Activated T-helper 1 cell treated with Interleukin-2 at 50 U/mL for 16 hours (primary cell): ENCODE results near the gene TEX9.

Experiments
- DNase-seq: peaks from one replicate; pipeline ENCODE4 v3.0.0-alpha.2; 2020; ENCODE audit warnings: low read depth

The TEX9 gene

DNA sequence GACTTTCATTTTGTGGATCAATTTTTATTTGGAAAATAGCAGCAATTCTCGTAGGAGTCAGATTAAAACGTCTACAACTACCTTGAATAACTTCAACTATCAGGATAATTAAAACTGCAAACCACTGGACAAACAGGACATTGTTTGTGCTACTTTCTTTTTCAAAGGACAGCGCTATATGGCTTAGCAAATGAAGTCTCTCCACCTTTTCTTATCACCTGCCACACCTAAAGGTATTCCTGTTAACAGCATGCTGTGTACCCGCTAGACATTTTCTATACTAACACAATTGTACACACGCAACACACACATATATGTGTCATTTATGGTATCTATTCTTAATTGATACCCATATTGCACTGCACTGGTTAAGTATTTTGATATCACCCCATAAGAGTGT lies 80.5 kb downstream of the TEX9 start:
- no peak for DNase-seq

DNA sequence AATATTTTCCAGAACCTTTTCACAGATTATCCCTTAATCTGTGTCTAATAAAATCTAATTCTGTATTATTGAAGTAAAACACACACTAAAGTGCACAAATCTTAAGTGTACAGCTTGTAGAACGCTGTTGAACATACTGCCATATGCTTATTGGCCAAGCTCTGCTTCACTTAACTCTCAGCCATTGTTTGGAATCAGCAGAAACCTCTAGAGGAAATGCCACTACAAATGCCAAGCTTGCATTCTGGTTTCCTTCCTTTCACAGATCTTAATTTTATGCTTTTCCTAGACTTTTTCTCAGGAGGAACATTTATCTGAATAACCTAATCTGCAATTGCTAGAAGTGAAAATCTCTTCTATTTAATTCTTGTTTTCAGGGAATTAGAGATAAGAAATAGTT lies 89.6 kb downstream of the TEX9 start:
- DNase-seq: no peak

DNA sequence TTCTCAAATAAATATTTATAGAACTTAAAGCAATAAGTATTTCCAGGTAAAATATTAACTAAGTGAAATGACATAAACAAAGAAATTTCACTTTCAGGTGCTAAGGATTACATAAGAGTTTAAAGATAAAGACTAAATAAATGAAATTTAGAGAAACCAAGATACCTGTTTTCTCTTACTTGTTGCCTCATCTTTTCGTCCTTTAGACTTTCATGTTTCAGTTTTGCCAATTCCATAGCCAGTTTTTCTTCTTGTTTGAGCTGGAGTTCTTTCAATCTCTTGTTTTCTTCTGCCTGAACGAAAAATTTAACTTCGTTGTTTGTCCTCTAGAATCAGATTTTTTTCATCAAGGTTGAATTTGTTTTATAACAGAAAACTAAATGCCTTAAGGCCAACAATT lies 91.0 kb downstream of the TEX9 start:
- no peak for DNase-seq

DNA sequence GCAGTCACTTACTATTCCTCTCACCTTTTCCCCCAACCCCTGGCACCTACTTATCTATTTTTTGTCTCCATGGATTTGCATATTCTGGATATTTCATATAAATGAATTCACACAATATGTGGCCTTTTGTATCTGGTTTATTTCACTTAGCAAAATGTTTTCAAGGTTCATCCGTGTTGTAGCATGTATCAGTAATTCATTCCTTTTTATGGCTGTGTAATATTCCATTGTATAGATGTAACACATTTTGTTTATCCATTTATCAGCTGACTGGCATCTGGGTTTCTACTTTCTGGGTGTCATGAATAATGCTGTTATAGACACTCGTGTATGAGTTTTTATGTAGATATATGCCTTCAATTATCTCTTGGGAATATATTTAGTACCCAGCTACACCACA lies 93.9 kb downstream of the TEX9 start:
- DNase-seq: no peak

DNA sequence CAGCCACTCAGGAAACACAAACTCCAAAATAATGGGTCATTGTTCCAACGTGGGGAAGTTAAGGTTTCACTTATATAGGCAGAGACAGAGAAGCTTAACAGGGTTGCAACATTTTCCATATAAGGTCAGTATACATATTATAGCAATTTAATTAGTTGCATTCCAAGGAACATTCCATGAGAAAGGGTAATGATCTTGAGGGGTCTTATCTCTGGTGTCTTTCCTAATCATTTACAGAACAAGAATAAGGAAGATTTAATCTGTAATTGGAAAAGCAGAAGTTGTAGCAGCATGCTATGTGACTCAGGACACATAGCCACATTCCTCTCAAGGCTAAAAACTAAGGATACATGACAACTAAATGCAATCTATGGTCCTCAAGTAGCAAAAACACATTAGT lies 94.8 kb downstream of the TEX9 start:
- DNase-seq: no peak

DNA sequence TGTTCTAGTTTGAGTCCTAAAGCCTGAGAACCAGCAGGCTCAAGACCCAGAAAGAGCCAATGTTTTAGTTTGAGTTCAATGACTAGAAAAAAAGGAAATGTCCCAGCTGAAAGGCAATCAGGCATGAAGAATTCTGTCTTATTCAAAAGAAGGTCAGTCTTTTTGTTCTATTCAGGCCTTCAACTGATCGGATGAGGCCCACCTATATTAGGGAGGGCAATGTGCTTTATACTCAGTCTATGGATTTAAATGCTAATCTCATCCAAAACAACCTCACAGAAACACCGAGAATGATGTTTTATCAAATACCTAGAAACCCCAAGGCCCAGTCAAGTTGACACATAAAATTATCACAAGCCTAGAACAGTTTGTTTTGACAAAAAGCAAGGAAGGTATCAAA lies 95.7 kb downstream of the TEX9 start:
- DNase-seq: no peak

DNA sequence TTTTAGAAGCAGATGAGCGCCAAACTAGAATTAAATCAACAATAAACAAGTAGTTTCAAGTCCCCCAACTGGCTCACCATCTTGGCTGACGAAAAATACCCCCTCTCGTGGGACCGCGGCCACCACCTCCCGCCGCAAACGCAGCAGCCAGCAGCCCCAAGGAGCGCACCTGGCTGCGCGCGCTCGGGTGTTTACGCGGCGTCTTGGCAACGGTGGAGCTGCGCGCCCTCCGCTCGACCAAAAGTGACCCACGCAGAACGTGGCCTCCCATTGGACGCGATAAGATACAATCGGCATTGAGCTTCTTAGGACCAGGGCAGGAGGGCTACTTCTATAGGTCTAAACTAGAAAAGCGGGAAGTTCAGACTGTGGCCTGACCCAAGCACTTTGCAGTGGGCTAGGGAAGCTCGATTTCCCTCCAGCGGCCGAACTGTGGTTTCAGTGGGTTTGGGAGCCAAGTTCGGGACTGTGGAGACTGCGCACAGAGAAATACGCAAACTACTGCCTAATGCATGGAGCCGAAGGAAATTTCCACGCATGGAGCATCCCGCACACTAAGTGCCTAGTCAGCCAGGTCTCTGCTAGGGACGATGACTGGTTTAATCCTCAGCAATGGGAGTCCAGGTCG lies 99.8 kb downstream of the TEX9 start, which contains the start of gene MNS1:
TSS of gene MNS1 (minus strand) at position 245 of the 628 bp plus-strand sequence. CDS start at position 80, 165 bp downstream.
- DNase-seq: peak; percentile 2

DNA sequence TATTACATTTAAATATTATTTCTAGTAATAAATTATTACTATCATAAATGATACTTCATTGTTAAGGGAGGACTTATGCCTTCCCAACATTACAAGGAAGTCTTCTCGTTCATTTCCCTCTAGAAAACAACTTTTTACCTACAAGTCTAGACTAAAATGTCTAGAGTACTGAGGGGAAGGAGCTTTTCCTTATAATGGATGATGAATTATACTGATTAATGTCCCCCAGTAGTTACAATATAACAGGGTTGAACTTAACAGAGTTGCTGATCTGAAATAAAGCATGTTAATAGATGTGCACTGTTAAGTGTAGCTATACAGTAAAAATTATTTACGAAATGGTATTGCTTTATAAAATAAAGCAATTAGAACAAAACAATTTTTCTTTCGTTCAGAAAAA lies 102.4 kb downstream of the TEX9 start:
- DNase-seq: no peak

DNA sequence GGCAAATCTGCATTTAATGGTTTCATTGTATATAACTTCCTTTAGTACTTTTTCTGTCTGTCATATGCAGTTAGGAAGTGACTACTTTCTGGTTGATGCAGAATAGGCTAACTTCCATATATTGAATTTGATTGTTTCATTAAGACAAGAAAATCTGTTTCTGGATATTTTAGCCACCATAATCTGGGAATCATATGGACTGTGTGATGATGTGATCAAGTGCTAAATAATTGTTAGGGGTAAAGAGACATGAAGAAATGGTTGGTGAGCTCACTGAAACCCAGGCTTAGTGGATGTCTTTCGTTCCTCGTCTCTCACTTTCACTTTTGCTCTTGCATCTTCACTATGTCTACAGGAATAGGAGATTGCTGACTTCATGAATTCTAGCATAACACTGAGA lies 103.2 kb downstream of the TEX9 start:
- DNase-seq: no peak

DNA sequence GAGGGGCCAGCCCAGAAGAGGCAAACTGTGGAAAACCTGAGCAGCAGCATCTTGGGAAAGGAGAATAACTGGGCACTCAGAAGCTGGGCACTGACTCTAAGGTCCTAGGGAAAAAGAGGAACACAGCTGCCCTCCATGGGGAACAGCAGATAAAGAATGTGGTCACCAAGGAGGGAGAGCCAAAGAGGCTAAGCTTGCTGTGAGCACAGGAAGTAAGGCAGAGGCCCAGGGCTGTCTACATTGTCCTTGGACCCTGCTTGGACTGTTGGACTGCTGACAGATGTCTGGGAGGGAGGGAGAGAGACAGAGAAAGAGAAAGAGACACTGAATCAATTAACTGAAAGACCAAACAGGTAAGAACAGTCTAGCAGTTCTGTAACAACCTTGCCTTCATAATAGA lies 104.3 kb downstream of the TEX9 start:
- no peak for DNase-seq

DNA sequence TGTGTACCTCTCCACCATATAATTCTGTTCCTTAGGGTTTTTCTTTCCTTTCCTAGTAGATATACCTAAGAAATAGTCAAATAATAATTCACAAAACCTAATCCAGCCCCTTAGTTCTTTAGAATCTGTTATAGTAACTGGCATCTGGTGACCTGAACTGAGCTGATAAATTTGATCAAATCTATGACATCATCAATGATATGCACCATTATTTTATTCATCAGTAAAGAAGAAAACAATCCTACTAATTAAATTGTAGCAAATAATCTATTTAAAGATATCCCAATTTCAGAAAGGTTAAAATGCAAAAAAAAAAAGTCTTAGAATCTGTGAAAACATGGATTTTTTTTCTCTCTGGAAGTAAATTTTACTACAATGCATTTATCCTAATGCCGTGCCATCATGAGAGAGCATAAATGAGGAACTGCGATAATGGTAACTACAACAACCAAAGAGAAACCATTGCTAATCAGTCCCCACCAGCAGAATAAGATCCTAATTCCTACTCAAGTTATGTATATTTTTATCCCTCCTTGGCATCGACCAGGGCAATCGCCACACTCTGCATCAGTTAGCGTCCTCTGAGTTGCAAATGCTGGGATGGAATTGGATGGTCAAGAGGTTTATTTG lies 106.3 kb downstream of the TEX9 start:
- no peak for DNase-seq

DNA sequence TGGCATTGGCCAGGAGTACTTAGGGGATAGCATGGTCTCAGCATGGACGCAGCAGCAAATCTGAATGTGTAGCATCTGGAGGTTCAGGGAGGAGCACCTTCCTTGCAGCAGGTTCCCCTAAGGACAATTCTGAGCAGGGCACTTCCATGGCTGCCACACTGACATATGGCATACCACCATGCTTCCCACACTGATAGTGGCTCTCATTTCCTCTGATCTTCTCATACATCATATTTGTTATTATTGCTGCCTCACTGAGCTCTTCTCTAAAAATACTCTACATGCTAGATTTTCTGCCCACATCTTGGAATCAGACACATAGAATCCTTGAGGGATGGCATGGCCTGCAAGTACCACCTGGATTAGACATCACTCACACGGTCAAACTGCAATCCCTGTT lies 107.1 kb downstream of the TEX9 start:
- no peak for DNase-seq

DNA sequence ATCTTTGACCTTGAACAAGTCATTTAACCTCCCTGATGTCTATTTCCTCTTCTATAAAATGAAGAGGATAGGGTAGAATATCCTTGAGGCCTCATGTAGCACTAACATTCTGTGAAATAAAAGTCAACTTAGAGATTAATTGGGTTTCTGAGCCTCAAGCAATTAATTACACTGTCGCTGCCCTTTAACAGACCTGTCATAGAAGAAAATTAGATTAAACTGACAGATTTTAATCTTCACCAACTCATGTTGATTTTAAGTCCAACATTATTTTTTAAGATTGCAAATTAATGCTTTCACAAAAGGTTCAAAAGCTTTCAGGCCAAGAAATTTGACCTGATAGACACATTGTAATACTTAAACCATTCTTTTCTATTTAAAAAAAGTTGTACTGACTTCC lies 107.8 kb downstream of the TEX9 start:
- no peak for DNase-seq

DNA sequence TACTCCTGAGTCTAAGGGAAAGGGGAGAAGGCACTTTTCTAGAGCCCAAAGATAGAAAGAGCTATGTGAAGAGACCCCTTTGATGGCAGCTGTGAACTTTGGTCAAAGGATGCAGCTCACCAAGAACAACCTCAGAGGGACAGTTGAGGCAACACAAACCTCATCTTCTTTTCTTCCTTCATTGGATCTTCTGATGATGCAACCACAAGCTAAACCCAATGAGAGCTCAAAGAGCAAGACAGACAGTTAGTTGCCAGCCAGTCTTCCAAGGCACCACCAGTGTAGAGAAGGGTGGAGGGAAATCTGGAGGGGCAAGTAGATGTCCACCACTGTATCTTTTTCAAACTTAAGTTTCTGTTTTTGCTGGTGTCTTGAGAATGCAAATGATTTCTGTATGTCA lies 110.1 kb downstream of the TEX9 start:
- DNase-seq: no peak
